Sigmoid colon (tissue), 3 donors: ENCODE measurements around the gene MET.

Experiments
- POLR2A ChIP-seq, 2 donors: fragments of 450-650 bp; IDR thresholded peaks; one replicate each; pipeline ENCODE4 v1.6.1; 2016; ENCODE audit warnings: antibody characterized with exemption in 2 of 2, mild to moderate bottlenecking in 2 of 2, moderate library complexity in 2 of 2
- TF ChIP-seq, protein P1 (sequence below), 4 experiments: fragments of 450-650 bp in 3 of 4; fragments of 200-600 bp in 1 of 4; IDR thresholded peaks; one replicate each; pipeline ENCODE4 v1.5.1; 2016 to 2019; ENCODE audit warnings: antibody characterized with exemption in 4 of 4, mild to moderate bottlenecking in 3 of 4, moderate library complexity in 2 of 4

GRCh38 chr7:116809636-116810266, 137.8 kb downstream of the MET start:
- TF ChIP-seq, protein P1, sequence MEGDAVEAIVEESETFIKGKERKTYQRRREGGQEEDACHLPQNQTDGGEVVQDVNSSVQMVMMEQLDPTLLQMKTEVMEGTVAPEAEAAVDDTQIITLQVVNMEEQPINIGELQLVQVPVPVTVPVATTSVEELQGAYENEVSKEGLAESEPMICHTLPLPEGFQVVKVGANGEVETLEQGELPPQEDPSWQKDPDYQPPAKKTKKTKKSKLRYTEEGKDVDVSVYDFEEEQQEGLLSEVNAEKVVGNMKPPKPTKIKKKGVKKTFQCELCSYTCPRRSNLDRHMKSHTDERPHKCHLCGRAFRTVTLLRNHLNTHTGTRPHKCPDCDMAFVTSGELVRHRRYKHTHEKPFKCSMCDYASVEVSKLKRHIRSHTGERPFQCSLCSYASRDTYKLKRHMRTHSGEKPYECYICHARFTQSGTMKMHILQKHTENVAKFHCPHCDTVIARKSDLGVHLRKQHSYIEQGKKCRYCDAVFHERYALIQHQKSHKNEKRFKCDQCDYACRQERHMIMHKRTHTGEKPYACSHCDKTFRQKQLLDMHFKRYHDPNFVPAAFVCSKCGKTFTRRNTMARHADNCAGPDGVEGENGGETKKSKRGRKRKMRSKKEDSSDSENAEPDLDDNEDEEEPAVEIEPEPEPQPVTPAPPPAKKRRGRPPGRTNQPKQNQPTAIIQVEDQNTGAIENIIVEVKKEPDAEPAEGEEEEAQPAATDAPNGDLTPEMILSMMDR (IDR thresholded peaks at IDR 0.05), result peak in 3 of 4 experiments; percentile 46 to 63 (median 58)
- no peak for TF ChIP-seq POLR2A (IDR thresholded peaks at IDR 0.05)
